ENCODE measurements around the gene EPHB1. TPM values are rescaled to one million over a fixed set of nuclear protein-coding genes. Genes with fewer than 3 reads are reported as not detected.

Gene EPHB1
- total RNA-seq, 1 donor from 2014 or later, result 1.8 TPM

- Mint-ChIP-seq H3K27me3 (no peaks in the 10 kb centered on the region), H3K4me3 (ENCODE audit: low read depth) (no peak overlapping the region), H3K9me3 (ENCODE audit: low read depth) (no peaks in the 10 kb centered on the region), H3K27ac (no peak overlapping the region), H3K36me3 (ENCODE audit: insufficient read depth) (no peaks in the 10 kb centered on the region), H3K4me1 (ENCODE audit: low read depth) (no peaks in the 10 kb centered on the region)
- TF ChIP-seq, protein P1, sequence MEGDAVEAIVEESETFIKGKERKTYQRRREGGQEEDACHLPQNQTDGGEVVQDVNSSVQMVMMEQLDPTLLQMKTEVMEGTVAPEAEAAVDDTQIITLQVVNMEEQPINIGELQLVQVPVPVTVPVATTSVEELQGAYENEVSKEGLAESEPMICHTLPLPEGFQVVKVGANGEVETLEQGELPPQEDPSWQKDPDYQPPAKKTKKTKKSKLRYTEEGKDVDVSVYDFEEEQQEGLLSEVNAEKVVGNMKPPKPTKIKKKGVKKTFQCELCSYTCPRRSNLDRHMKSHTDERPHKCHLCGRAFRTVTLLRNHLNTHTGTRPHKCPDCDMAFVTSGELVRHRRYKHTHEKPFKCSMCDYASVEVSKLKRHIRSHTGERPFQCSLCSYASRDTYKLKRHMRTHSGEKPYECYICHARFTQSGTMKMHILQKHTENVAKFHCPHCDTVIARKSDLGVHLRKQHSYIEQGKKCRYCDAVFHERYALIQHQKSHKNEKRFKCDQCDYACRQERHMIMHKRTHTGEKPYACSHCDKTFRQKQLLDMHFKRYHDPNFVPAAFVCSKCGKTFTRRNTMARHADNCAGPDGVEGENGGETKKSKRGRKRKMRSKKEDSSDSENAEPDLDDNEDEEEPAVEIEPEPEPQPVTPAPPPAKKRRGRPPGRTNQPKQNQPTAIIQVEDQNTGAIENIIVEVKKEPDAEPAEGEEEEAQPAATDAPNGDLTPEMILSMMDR (IDR thresholded peaks at IDR 0.05; ENCODE audit: unreplicated experiment), result no peak
- no peak for DNase-seq (ENCODE audit: low spot score, unreplicated experiment)
Measured at GRCh38 chr3:135246027-135246426, 451.0 kb downstream of the EPHB1 start.

- Mint-ChIP-seq H3K9me3 (ENCODE audit: low read depth) (no peaks in the 10 kb centered on the region), H3K4me1 (ENCODE audit: low read depth) (no peaks in the 10 kb centered on the region), H3K36me3 (ENCODE audit: insufficient read depth) (no peaks in the 10 kb centered on the region), H3K27me3 (no peaks in the 10 kb centered on the region), H3K27ac (no peak overlapping the region), H3K4me3 (ENCODE audit: low read depth) (no peak overlapping the region)
- TF ChIP-seq, protein P1 (IDR thresholded peaks at IDR 0.05; ENCODE audit: unreplicated experiment), result no peak
- DNase-seq (ENCODE audit: low spot score, unreplicated experiment), result no peak
Measured at GRCh38 chr3:135248213-135248612, 453.2 kb downstream of the EPHB1 start.

- Mint-ChIP-seq H3K9me3 (ENCODE audit: low read depth) (no peaks in the 10 kb centered on the region), H3K27me3 (no peaks in the 10 kb centered on the region), H3K27ac (no peak overlapping the region), H3K36me3 (ENCODE audit: insufficient read depth) (no peaks in the 10 kb centered on the region), H3K4me1 (ENCODE audit: low read depth) (no peaks in the 10 kb centered on the region), H3K4me3 (ENCODE audit: low read depth) (no peak overlapping the region)
- TF ChIP-seq, protein P1 (IDR thresholded peaks at IDR 0.05; ENCODE audit: unreplicated experiment), result no peak
- DNase-seq (ENCODE audit: low spot score, unreplicated experiment), result no peak
Measured at GRCh38 chr3:135249186-135249585, 454.1 kb downstream of the EPHB1 start.

DNA sequence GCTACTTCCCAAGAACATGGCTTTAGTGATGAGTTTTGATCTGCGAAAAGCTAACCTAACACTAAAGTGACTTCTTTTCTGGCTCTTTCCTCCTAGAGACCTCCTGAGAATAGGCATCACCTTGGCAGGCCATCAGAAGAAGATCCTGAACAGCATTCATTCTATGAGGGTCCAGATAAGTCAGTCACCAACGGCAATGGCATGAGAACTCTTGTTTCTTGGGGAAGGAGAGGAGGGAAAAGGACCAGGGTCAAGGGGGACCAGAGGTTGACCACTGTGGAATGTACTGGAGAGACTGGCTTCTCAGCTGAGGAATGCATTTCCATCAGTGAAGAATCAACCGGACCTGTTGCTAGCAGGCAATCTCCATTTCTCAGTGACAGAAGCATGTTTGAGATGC, 463.9 kb downstream of the EPHB1 start:
- TF ChIP-seq, protein P1 (IDR thresholded peaks at IDR 0.05; ENCODE audit: unreplicated experiment), result no peak
- Mint-ChIP-seq H3K36me3 (ENCODE audit: insufficient read depth) (peaks cover 2% of the 10 kb centered on the region), H3K27ac (peak overlapping the region; percentile 64), H3K9me3 (ENCODE audit: low read depth) (peaks cover 4% of the 10 kb centered on the region), H3K4me1 (ENCODE audit: low read depth) (peaks cover 4% of the 10 kb centered on the region), H3K4me3 (ENCODE audit: low read depth) (no peak overlapping the region), H3K27me3 (no peaks in the 10 kb centered on the region)
- no peak for DNase-seq (ENCODE audit: low spot score, unreplicated experiment)

GRCh38 chr3:135260025-135260424, 465.0 kb downstream of the EPHB1 start:
- H3K27me3 Mint-ChIP-seq, result no peaks in the 10 kb centered on the region
- H3K9me3 Mint-ChIP-seq (ENCODE audit: low read depth), result peaks cover 4% of the 10 kb centered on the region
- H3K4me1 Mint-ChIP-seq (ENCODE audit: low read depth), result peaks cover 4% of the 10 kb centered on the region
- TF ChIP-seq, protein P1 (IDR thresholded peaks at IDR 0.05; ENCODE audit: unreplicated experiment), result no peak
- no peak overlapping the region for H3K27ac Mint-ChIP-seq
- peaks cover 2% of the 10 kb centered on the region for H3K36me3 Mint-ChIP-seq (ENCODE audit: insufficient read depth)
- no peak overlapping the region for H3K4me3 Mint-ChIP-seq (ENCODE audit: low read depth)
- no peak for DNase-seq (ENCODE audit: low spot score, unreplicated experiment)
